HepG2 (cell line): Measurements from ENCODE around the gene CTAGE9. TPM values are rescaled to one million over a fixed set of nuclear protein-coding genes. Genes with fewer than 3 reads are reported as not detected.

Source experiments
- ATAC-seq: fragments of 200-7000 bp; cut with Tn5 transposase; 3 replicates; pipeline ENCODE4 v1.9.1; 2020; ENCODE audit warnings: mild to moderate bottlenecking, moderate library complexity
- BruUV-seq: library from RNA; stranded (reverse); fragments of 400-500 nt; replicated peaks from 2 replicates; lab custom pipeline; 2021; lab: Mats Ljungman, UMichigan
- CTCF ChIA-PET: fragments of 300-600 bp; formaldehyde crosslinking; extraction: SDS; loops from one replicate; lab custom pipeline; 2021; ENCODE audit warnings: low total read pairs, inconsistent platforms, low intra/inter-chr PET ratio; lab: Yijun Ruan, JAX
- POLR2A ChIA-PET: fragments of 350-600 bp; sonication (Branson Sonifier 250); formaldehyde crosslinking; loops from one replicate; lab custom pipeline; 2020; ENCODE audit warnings: antibody characterized with exemption, inconsistent platforms; lab: Yijun Ruan, JAX
- DNase-seq: peaks from one replicate; pipeline ENCODE4 v3.0.0-alpha.2; 2015; ENCODE audit warnings: low spot score
- FAIRE-seq: peaks from 3 replicates; lab custom pipeline; 2011; peaks lifted over from hg19 to GRCh38; lab: Jason Lieb, UNC
- H2AFZ ChIP-seq: one replicate; pipeline ENCODE4 v1.6.1; 2011; ENCODE audit warnings: low read length, inconsistent platforms
- H3K27ac ChIP-seq: fragments of 300-600 bp; 3 replicates; pipeline ENCODE4 v1.8.0; 2011; ENCODE audit warnings: mixed run types, mild to moderate bottlenecking, mixed read lengths, low read length, inconsistent platforms; ENCODE audit not compliant: insufficient read depth; ENCODE audit errors: extremely low read length
- H3K27me3 ChIP-seq, 2 experiments: fragments of 200-600 bp in 1 of 2; 2 replicates in 1 of 2; 3 replicates in 1 of 2; pipeline versions ENCODE4 v1.6.0 to v1.8.0; 2011; ENCODE audit warnings: low read length in 2 of 2, mild to moderate bottlenecking in 2 of 2, moderate library complexity in 2 of 2, inconsistent platforms in 1 of 2; ENCODE audit not compliant: insufficient read depth in 2 of 2, control insufficient read depth in 1 of 2
- H3K36me3 ChIP-seq, 2 experiments: fragments of 200-600 bp in 1 of 2; replicated peaks in 1 of 2; 2 replicates in 1 of 2; 3 replicates in 1 of 2; pipeline versions ENCODE4 v1.5.1 to v1.8.0; 2011; ENCODE audit warnings: low read length in 2 of 2, inconsistent platforms in 1 of 2; ENCODE audit not compliant: insufficient read depth in 2 of 2, control insufficient read depth in 1 of 2
- H3K4me1 ChIP-seq: 2 replicates; pipeline ENCODE4 v1.5.1; 2012; ENCODE audit warnings: low read length, inconsistent platforms; ENCODE audit not compliant: insufficient read depth
- H3K4me2 ChIP-seq: 2 replicates; pipeline ENCODE4 v1.6.0; 2011; ENCODE audit warnings: low read depth, low read length, inconsistent platforms
- H3K4me3 ChIP-seq, 3 experiments: fragments of 200-600 bp in 1 of 3; sonication (generic), shearing (Covaris generic) in 1 of 3; replicated peaks in 1 of 3; 2 replicates each; pipeline ENCODE4 v1.5.1; 2011 to 2016; ENCODE audit warnings: low read length in 3 of 3, inconsistent platforms in 2 of 3, low read depth in 2 of 3, mild to moderate bottlenecking in 2 of 3, control low read depth in 1 of 3, mixed read lengths in 1 of 3; ENCODE audit not compliant: insufficient read depth in 1 of 3
- H3K79me2 ChIP-seq: one replicate; pipeline ENCODE4 v1.6.1; 2011; ENCODE audit warnings: low read length, inconsistent platforms; ENCODE audit not compliant: insufficient read depth
- H3K9ac ChIP-seq: 2 replicates; pipeline ENCODE4 v1.6.0; 2011; ENCODE audit warnings: mild to moderate bottlenecking, low read depth, low read length, inconsistent platforms; ENCODE audit not compliant: insufficient read depth
- H3K9me3 ChIP-seq: 2 replicates; pipeline ENCODE4 v1.5.1; 2012; ENCODE audit warnings: mild to moderate bottlenecking, low read length
- H4K20me1 ChIP-seq: 2 replicates; pipeline ENCODE4 v1.6.0; 2011; ENCODE audit warnings: inconsistent platforms, mild to moderate bottlenecking, low read length, moderate library complexity; ENCODE audit not compliant: insufficient read depth
- ATF2 ChIP-seq: sonication (generic); formaldehyde crosslinking; IDR thresholded peaks from 2 replicates; pipeline ENCODE4 v1.4.0; 2020; ENCODE audit warnings: missing genetic modification reagents
- BCLAF1 ChIP-seq: fragments of 450-650 bp; IDR thresholded peaks from 2 replicates; pipeline ENCODE4 v1.6.1; 2017; ENCODE audit warnings: mild to moderate bottlenecking
- FOXC1 ChIP-seq: sonication (generic); formaldehyde crosslinking; IDR thresholded peaks from 2 replicates; pipeline ENCODE4 v1.8.0; 2022; ENCODE audit warnings: mild to moderate bottlenecking, missing genetic modification reagents, borderline replicate concordance
- FOXK1 ChIP-seq: sonication (generic); formaldehyde crosslinking; IDR thresholded peaks from 2 replicates; pipeline ENCODE4 v1.4.0; 2020; ENCODE audit warnings: low read depth, missing genetic modification reagents, borderline replicate concordance
- GABPB1 ChIP-seq: IDR thresholded peaks from 2 replicates; pipeline ENCODE4 v1.6.1; 2016; ENCODE audit warnings: mild to moderate bottlenecking, missing genetic modification reagents, moderate library complexity, missing compliant biosample characterization
- GMEB2 ChIP-seq: IDR thresholded peaks from 2 replicates; pipeline ENCODE4 v1.6.1; 2016; ENCODE audit warnings: missing biosample characterization, missing genetic modification reagents, low read depth
- GTF2F1 ChIP-seq: fragments of 150-350 bp; IDR thresholded peaks from 2 replicates; pipeline ENCODE4 v1.6.1; 2014; ENCODE audit warnings: low read length
- KLF9 ChIP-seq: IDR thresholded peaks from 2 replicates; pipeline ENCODE4 v1.6.1; 2016; ENCODE audit warnings: low read depth
- NFE2L2 ChIP-seq: fragments of 150-350 bp; IDR thresholded peaks from 2 replicates; pipeline ENCODE4 v1.6.1; 2014; ENCODE audit warnings: low read length
- NR2F1 ChIP-seq, 2 experiments: fragments of 450-650 bp in 1 of 2; formaldehyde crosslinking in 1 of 2; IDR thresholded peaks; 2 replicates each; pipeline versions ENCODE4 v1.5.0 to v1.6.1; 2016 to 2020; ENCODE audit warnings: mild to moderate bottlenecking in 1 of 2, missing compliant biosample characterization in 1 of 2, missing genetic modification reagents in 1 of 2, moderate library complexity in 1 of 2
- NRL ChIP-seq: sonication (generic); formaldehyde crosslinking; IDR thresholded peaks from 2 replicates; pipeline ENCODE4 v1.5.0; 2020; ENCODE audit warnings: missing genetic modification reagents, mild to moderate bottlenecking, moderate library complexity, borderline replicate concordance
- ZBED4 ChIP-seq: sonication (generic); formaldehyde crosslinking; IDR thresholded peaks from 2 replicates; pipeline ENCODE4 v1.4.0; 2020; ENCODE audit warnings: missing genetic modification reagents, borderline replicate concordance
- ZNF350 ChIP-seq: sonication (generic); formaldehyde crosslinking; IDR thresholded peaks from 2 replicates; pipeline ENCODE4 v1.4.0; 2020; ENCODE audit warnings: mild to moderate bottlenecking, low read depth, missing genetic modification reagents, borderline replicate concordance
- ZNF430 ChIP-seq: sonication (generic); formaldehyde crosslinking; IDR thresholded peaks from 2 replicates; pipeline ENCODE4 v1.9.0; 2021; ENCODE audit warnings: mild to moderate bottlenecking, missing genetic modification reagents
- ZNF501 ChIP-seq: sonication (generic); formaldehyde crosslinking; IDR thresholded peaks from 2 replicates; pipeline ENCODE4 v1.5.1; 2020; ENCODE audit warnings: mild to moderate bottlenecking, moderate library complexity, missing genetic modification reagents
- ZNF766 ChIP-seq: sonication (generic); formaldehyde crosslinking; IDR thresholded peaks from 2 replicates; pipeline ENCODE4 v1.5.0; 2020; ENCODE audit warnings: missing genetic modification reagents, borderline replicate concordance
- ZNF792 ChIP-seq: IDR thresholded peaks from 2 replicates; pipeline ENCODE4 v1.6.1; 2016
- WGBS: methylation state at CpG from one replicate; pipeline ENCODE4 v1.1.6; 2017; ENCODE audit warnings: low lambda C conversion rate; 5-methylcytosine and 5-hydroxymethylcytosine counted together
- in situ Hi-C: cut with HindIII; loops from 2 replicates; pipeline ENCODE4 v1.10.0; 2017; ENCODE audit warnings: low pct_unique_long_range_greater_than_20kb; ENCODE audit not compliant: extremely low pct_ligation_motif_present
- intact Hi-C: fragments of 100-400 bp; cut with micrococcal nuclease; formaldehyde crosslinking; loops from one replicate; pipeline ENCODE4 v1.10.0; 2022; ENCODE audit not compliant: unreplicated experiment
- polyA plus RNA-seq, 8 experiments: library from polyadenylated mRNA; depleted of rRNA in 3 of 8; stranded (reverse) in 7 of 8; unstranded in 1 of 8; fragments of >200 nt; fragmentation: Illumina TruSeq in 4 of 8; extraction: Trizol in 4 of 8; gene quantifications; 2 replicates each; pipeline versions ENCODE4 v1.2.1 to v1.2.3, GENCODE V29; 2011 to 2016; ENCODE audit warnings: low read depth in 4 of 8, missing spikeins in 1 of 8, mixed read lengths in 1 of 8; ENCODE audit not compliant: insufficient read depth in 1 of 8
- total RNA-seq, 5 experiments: library from RNA; depleted of rRNA; stranded (reverse); fragments of >200 nt; fragmentation: Illumina TruSeq; extraction: Trizol; gene quantifications; 2 replicates each; pipeline ENCODE4 v1.2.3, GENCODE V29; 2016; ENCODE audit warnings: low read depth in 1 of 5

CTAGE9 gene
- total and polyA plus RNA-seq, 2 of the 13 experiments (the other 11 are each of a cell fraction or from before 2014, with no cell fraction given) = not detected

GRCh38 chr6:131730264-131730663, 19.4 kb upstream of the CTAGE9 start:
- Histone ChIP-seq H3K9ac (no peak overlapping the region), H3K4me1 (peaks cover 28% of the 10 kb centered on the region), H3K27ac (no peak overlapping the region), H3K36me3 (peaks cover 9 to 60% of the 10 kb centered on the region in 2 experiments), H3K4me3 (no peak overlapping the region), H3K27me3 (no peaks in the 10 kb centered on the region), H4K20me1 (no peaks in the 10 kb centered on the region), H3K79me2 (no peaks in the 10 kb centered on the region), H3K4me2 (no peak overlapping the region), H2AFZ (no peak overlapping the region), H3K9me3 (peaks cover 9% of the 10 kb centered on the region)
- POLR2A ChIA-PET = no interaction called here
- intact Hi-C loops (no loop called here), in situ Hi-C loops (no loop called here)
- no peak for DNase-seq
- ATAC-seq = no peak
- CTCF ChIA-PET = no interaction called here
- FAIRE-seq = no peak
- BruUV-seq = no TSS peak
- WGBS = 96% methylated on average over 5 of the region's 5 CpGs
- no peak for TF ChIP-seq GMEB2
- no peak for TF ChIP-seq ZNF430 (CRISPR knock-in tag)
- TF ChIP-seq BCLAF1 = no peak
- no peak for TF ChIP-seq ZNF766
- no peak for TF ChIP-seq NFE2L2
- no peak for TF ChIP-seq ZNF792
- TF ChIP-seq ZNF501 = no peak
- TF ChIP-seq KLF9 (CRISPR knock-in tag) = no peak
- TF ChIP-seq NRL = no peak
- TF ChIP-seq FOXK1 (CRISPR knock-in tag) = no peak
- TF ChIP-seq ZBED4 (CRISPR knock-in tag) = no peak
- TF ChIP-seq FOXC1 (CRISPR knock-in tag) = no peak
- no peak for TF ChIP-seq GABPB1 (CRISPR knock-in tag)
- no peak for TF ChIP-seq ZNF350 (CRISPR knock-in tag)
- no peak for TF ChIP-seq ATF2 (CRISPR knock-in tag)
- no peak for TF ChIP-seq GTF2F1
- no peak for TF ChIP-seq NR2F1 (CRISPR knock-in tag; IDR thresholded peaks at IDR 0.05)
